ENCODE measurements around the gene GPR75. TPM values are rescaled to one million over a fixed set of nuclear protein-coding genes. Genes with fewer than 3 reads are reported as not detected.

Gene GPR75
- total and polyA plus RNA-seq, 2 experiments from 2014 or later: 0.34 to 4.1 TPM

DNA sequence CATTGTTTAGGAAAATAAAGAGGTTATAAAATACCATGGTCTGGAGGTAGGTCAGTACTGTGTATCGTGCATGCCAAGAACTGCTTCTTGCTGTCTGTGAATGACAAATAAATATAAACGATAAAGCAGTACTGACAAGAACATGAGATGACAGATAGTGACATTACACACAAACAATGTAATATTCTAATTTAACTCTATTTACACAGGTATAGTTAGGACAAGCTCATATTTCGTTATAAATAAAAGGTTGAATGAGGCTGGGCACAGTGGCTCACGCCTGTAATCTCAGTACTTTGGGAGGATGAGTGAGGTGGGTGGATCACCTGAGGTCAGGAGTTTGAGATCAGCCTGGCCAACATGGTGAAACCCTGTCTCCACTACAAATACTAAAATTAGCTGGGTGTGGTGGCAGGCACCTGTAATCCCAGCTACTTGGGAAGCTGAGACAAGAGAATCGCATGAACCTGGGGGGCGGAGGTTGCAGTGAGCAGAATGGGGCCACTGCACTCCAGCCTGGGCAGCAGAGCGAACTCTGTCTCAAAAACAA, 14.7 kb upstream of the GPR75 start:
- Histone ChIP-seq H3K4me1 (ENCODE audit: insufficient read depth) (peaks cover 11% of the 10 kb centered on the region; the same call in 1 of the 2 replicates), H4K20me1 (replicated peaks; ENCODE audit: insufficient read depth) (no peaks in the 10 kb centered on the region), H2AFZ (no peak overlapping the region), H3K79me2 (replicated peaks; ENCODE audit: insufficient read depth) (no peaks in the 10 kb centered on the region), H3K27me3 (ENCODE audit: insufficient read depth) (no peaks in the 10 kb centered on the region), H3F3A (replicated peaks; ENCODE audit: low read depth) (no peaks in the 10 kb centered on the region), H3K4me2 (no peak overlapping the region), H3K36me3 (ENCODE audit: insufficient read depth) (peaks cover 26% of the 10 kb centered on the region; the same call in 1 of the 2 replicates), H3K9me2 (ENCODE audit: insufficient read depth) (no peaks in the 10 kb centered on the region), H3K27ac (ENCODE audit: low read depth) (no peak overlapping the region), H3K4me3 (no peak overlapping the region)
- DNase-seq (ENCODE audit: low spot score): no peak
- ATAC-seq: no peak
- peaks cover 22% of the 10 kb centered on the region for H3K4me1 Mint-ChIP-seq
- peaks cover 46% of the 10 kb centered on the region for H3K36me3 Mint-ChIP-seq (ENCODE audit: low read depth)
- TF ChIP-seq POLR2AphosphoS5 (IDR thresholded peaks at IDR 0.05; ENCODE audit: low read depth) (no peak), CREB1 (CRISPR knock-in tag; IDR thresholded peaks at IDR 0.05; ENCODE audit: low read depth) (no peak), STAT1 (IDR thresholded peaks at IDR 0.05; ENCODE audit: unreplicated experiment) (no peak), ZNF331 (CRISPR knock-in tag; IDR thresholded peaks at IDR 0.05; ENCODE audit: low read depth) (no peak), EZH2 (IDR thresholded peaks at IDR 0.05; ENCODE audit: low read depth, unreplicated experiment) (no peak), EZH2phosphoT487 (IDR thresholded peaks at IDR 0.05; ENCODE audit: unreplicated experiment) (no peak), JUNB (IDR thresholded peaks at IDR 0.05; ENCODE audit: unreplicated experiment) (no peak), NANOG (IDR thresholded peaks at IDR 0.05; ENCODE audit: borderline replicate concordance) (no peak), ZNF114 (CRISPR knock-in tag; IDR thresholded peaks at IDR 0.05) (no peak)
- TF ChIP-seq, protein P1, sequence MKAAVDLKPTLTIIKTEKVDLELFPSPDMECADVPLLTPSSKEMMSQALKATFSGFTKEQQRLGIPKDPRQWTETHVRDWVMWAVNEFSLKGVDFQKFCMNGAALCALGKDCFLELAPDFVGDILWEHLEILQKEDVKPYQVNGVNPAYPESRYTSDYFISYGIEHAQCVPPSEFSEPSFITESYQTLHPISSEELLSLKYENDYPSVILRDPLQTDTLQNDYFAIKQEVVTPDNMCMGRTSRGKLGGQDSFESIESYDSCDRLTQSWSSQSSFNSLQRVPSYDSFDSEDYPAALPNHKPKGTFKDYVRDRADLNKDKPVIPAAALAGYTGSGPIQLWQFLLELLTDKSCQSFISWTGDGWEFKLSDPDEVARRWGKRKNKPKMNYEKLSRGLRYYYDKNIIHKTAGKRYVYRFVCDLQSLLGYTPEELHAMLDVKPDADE (IDR thresholded peaks at IDR 0.05): no peak
- TF ChIP-seq, protein P2, sequence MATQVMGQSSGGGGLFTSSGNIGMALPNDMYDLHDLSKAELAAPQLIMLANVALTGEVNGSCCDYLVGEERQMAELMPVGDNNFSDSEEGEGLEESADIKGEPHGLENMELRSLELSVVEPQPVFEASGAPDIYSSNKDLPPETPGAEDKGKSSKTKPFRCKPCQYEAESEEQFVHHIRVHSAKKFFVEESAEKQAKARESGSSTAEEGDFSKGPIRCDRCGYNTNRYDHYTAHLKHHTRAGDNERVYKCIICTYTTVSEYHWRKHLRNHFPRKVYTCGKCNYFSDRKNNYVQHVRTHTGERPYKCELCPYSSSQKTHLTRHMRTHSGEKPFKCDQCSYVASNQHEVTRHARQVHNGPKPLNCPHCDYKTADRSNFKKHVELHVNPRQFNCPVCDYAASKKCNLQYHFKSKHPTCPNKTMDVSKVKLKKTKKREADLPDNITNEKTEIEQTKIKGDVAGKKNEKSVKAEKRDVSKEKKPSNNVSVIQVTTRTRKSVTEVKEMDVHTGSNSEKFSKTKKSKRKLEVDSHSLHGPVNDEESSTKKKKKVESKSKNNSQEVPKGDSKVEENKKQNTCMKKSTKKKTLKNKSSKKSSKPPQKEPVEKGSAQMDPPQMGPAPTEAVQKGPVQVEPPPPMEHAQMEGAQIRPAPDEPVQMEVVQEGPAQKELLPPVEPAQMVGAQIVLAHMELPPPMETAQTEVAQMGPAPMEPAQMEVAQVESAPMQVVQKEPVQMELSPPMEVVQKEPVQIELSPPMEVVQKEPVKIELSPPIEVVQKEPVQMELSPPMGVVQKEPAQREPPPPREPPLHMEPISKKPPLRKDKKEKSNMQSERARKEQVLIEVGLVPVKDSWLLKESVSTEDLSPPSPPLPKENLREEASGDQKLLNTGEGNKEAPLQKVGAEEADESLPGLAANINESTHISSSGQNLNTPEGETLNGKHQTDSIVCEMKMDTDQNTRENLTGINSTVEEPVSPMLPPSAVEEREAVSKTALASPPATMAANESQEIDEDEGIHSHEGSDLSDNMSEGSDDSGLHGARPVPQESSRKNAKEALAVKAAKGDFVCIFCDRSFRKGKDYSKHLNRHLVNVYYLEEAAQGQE (IDR thresholded peaks at IDR 0.05; ENCODE audit: unreplicated experiment): no peak
- TF ChIP-seq, protein P3, sequence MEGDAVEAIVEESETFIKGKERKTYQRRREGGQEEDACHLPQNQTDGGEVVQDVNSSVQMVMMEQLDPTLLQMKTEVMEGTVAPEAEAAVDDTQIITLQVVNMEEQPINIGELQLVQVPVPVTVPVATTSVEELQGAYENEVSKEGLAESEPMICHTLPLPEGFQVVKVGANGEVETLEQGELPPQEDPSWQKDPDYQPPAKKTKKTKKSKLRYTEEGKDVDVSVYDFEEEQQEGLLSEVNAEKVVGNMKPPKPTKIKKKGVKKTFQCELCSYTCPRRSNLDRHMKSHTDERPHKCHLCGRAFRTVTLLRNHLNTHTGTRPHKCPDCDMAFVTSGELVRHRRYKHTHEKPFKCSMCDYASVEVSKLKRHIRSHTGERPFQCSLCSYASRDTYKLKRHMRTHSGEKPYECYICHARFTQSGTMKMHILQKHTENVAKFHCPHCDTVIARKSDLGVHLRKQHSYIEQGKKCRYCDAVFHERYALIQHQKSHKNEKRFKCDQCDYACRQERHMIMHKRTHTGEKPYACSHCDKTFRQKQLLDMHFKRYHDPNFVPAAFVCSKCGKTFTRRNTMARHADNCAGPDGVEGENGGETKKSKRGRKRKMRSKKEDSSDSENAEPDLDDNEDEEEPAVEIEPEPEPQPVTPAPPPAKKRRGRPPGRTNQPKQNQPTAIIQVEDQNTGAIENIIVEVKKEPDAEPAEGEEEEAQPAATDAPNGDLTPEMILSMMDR (conservative IDR thresholded peaks at IDR 0.05; ENCODE audit: low read depth in 2 of 2): no peak
- TF ChIP-seq, protein P4, sequence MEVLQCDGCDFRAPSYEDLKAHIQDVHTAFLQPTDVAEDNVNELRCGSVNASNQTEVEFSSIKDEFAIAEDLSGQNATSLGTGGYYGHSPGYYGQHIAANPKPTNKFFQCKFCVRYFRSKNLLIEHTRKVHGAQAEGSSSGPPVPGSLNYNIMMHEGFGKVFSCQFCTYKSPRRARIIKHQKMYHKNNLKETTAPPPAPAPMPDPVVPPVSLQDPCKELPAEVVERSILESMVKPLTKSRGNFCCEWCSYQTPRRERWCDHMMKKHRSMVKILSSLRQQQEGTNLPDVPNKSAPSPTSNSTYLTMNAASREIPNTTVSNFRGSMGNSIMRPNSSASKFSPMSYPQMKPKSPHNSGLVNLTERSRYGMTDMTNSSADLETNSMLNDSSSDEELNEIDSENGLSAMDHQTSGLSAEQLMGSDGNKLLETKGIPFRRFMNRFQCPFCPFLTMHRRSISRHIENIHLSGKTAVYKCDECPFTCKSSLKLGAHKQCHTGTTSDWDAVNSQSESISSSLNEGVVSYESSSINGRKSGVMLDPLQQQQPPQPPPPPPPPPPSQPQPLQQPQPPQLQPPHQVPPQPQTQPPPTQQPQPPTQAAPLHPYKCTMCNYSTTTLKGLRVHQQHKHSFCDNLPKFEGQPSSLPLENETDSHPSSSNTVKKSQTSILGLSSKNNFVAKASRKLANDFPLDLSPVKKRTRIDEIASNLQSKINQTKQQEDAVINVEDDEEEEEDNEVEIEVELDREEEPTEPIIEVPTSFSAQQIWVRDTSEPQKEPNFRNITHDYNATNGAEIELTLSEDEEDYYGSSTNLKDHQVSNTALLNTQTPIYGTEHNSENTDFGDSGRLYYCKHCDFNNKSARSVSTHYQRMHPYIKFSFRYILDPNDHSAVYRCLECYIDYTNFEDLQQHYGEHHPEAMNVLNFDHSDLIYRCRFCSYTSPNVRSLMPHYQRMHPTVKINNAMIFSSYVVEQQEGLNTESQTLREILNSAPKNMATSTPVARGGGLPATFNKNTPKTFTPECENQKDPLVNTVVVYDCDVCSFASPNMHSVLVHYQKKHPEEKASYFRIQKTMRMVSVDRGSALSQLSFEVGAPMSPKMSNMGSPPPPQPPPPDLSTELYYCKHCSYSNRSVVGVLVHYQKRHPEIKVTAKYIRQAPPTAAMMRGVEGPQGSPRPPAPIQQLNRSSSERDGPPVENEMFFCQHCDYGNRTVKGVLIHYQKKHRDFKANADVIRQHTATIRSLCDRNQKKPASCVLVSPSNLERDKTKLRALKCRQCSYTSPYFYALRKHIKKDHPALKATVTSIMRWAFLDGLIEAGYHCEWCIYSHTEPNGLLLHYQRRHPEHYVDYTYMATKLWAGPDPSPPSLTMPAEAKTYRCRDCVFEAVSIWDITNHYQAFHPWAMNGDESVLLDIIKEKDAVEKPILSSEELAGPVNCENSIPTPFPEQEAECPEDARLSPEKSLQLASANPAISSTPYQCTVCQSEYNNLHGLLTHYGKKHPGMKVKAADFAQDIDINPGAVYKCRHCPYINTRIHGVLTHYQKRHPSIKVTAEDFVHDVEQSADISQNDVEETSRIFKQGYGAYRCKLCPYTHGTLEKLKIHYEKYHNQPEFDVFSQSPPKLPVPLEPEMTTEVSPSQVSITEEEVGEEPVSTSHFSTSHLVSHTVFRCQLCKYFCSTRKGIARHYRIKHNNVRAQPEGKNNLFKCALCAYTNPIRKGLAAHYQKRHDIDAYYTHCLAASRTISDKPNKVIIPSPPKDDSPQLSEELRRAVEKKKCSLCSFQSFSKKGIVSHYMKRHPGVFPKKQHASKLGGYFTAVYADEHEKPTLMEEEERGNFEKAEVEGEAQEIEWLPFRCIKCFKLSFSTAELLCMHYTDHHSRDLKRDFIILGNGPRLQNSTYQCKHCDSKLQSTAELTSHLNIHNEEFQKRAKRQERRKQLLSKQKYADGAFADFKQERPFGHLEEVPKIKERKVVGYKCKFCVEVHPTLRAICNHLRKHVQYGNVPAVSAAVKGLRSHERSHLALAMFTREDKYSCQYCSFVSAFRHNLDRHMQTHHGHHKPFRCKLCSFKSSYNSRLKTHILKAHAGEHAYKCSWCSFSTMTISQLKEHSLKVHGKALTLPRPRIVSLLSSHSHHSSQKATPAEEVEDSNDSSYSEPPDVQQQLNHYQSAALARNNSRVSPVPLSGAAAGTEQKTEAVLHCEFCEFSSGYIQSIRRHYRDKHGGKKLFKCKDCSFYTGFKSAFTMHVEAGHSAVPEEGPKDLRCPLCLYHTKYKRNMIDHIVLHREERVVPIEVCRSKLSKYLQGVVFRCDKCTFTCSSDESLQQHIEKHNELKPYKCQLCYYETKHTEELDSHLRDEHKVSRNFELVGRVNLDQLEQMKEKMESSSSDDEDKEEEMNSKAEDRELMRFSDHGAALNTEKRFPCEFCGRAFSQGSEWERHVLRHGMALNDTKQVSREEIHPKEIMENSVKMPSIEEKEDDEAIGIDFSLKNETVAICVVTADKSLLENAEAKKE (CRISPR knock-in tag; IDR thresholded peaks at IDR 0.05): no peak
- H3K4me3 Mint-ChIP-seq: no peak overlapping the region
- H3K27me3 Mint-ChIP-seq (ENCODE audit: insufficient read depth, low read depth, poor library complexity): no peaks in the 10 kb centered on the region
- H3K27ac Mint-ChIP-seq: no peak overlapping the region
- H3K9me3 Mint-ChIP-seq: no peaks in the 10 kb centered on the region

Data from GM23338 (cell line).